ENCODE results near the gene BRD4.

Gene BRD4

GRCh38 chr19:15265214-15265849 is 67.0 kb downstream of the BRD4 start:
- no peak for DNase-seq (ENCODE audit: low read depth)

- DNase-seq (ENCODE audit: low read depth) = no peak
These were observed 67.5 kb downstream of the BRD4 start for GRCh38 chr19:15264933-15265206.

- DNase-seq (ENCODE audit: low read depth) = peak; percentile 43
These were observed 68.0 kb downstream of the BRD4 start for GRCh38 chr19:15264061-15264932.

- DNase-seq (ENCODE audit: low read depth) = no peak
These were observed 68.9 kb downstream of the BRD4 start for GRCh38 chr19:15263361-15263985.

- no peak for DNase-seq (ENCODE audit: low read depth)
These were observed 70.3 kb downstream of the BRD4 start for GRCh38 chr19:15262011-15262410.

- no peak for DNase-seq (ENCODE audit: low read depth)
These were observed 71.4 kb downstream of the BRD4 start for GRCh38 chr19:15260939-15261338.

- no peak for DNase-seq (ENCODE audit: low read depth)
These were observed 72.4 kb downstream of the BRD4 start for GRCh38 chr19:15259907-15260306.

- DNase-seq (ENCODE audit: low read depth) = no peak
These were observed 74.6 kb downstream of the BRD4 start for GRCh38 chr19:15257782-15258181.

GRCh38 chr19:15256708-15257331 is 75.5 kb downstream of the BRD4 start:
- DNase-seq (ENCODE audit: low read depth) = no peak

- no peak for DNase-seq (ENCODE audit: low read depth)
These were observed 76.9 kb downstream of the BRD4 start for GRCh38 chr19:15255359-15255990.

GRCh38 chr19:15254547-15254946 is 77.8 kb downstream of the BRD4 start:
- no peak for DNase-seq (ENCODE audit: low read depth)

GRCh38 chr19:15253513-15253912 is 78.8 kb downstream of the BRD4 start:
- no peak for DNase-seq (ENCODE audit: low read depth)

GRCh38 chr19:15253061-15253460 is 79.3 kb downstream of the BRD4 start:
- no peak for DNase-seq (ENCODE audit: low read depth)

GRCh38 chr19:15252398-15253018 is 79.8 kb downstream of the BRD4 start:
- DNase-seq (ENCODE audit: low read depth) = no peak

GRCh38 chr19:15251749-15252397 is 80.5 kb downstream of the BRD4 start:
- DNase-seq (ENCODE audit: low read depth) = no peak

- DNase-seq (ENCODE audit: low read depth) = no peak
These were observed 81.2 kb downstream of the BRD4 start for GRCh38 chr19:15251010-15251748.

- no peak for DNase-seq (ENCODE audit: low read depth)
These were observed 81.7 kb downstream of the BRD4 start for GRCh38 chr19:15250640-15250993.

- DNase-seq (ENCODE audit: low read depth) = no peak
These were observed 82.2 kb downstream of the BRD4 start for GRCh38 chr19:15249972-15250639.

- DNase-seq (ENCODE audit: low read depth) = no peak
These were observed 82.8 kb downstream of the BRD4 start for GRCh38 chr19:15249528-15249874.
